ENCODE data around the gene ELOVL5.

GRCh38 chr6:53252177-53252692 lies 96.5 kb downstream of the ELOVL5 start:
- no peak for TF ChIP-seq CTCF (IDR thresholded peaks at IDR 0.05)
- no peak for TF ChIP-seq REST (IDR thresholded peaks at IDR 0.05; ENCODE audit: insufficient read depth in 1 of 2, low read depth in 2 of 2, low read length in 1 of 2)
- TF ChIP-seq POLR2AphosphoS5 (IDR thresholded peaks at IDR 0.05; ENCODE audit: low read depth, low read length): no peak
